Measurements from ENCODE around the gene ZFP92.

The ZFP92 gene

GRCh38 chrX:153441296-153441695, 30.0 kb downstream of the ZFP92 start:
- DNase-seq: no peak

GRCh38 chrX:153441981-153442380, 30.7 kb downstream of the ZFP92 start:
- no peak for DNase-seq

DNA sequence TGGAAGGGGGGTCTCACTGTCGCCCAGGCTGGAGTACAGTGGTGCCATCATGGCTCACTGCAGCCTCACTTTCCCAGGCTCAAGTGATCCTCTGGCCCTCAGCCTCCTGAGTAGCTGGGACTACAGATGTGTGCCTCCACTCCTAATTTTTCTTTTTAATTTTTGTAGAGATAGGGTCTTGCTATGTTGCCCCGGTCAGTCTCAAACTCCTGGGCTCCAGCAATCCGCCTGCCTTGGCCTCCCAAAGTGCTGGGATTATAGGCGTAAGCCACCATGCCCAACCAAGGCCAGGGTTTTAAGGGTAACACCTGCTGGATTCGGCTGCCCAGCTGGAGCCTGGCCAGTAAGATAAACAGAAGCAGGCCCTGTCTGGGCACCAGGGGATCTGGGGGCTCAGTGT, 31.2 kb downstream of the ZFP92 start:
- DNase-seq: no peak

- DNase-seq: no peak
Measured at GRCh38 chrX:153443476-153444332, 32.4 kb downstream of the ZFP92 start.

DNA sequence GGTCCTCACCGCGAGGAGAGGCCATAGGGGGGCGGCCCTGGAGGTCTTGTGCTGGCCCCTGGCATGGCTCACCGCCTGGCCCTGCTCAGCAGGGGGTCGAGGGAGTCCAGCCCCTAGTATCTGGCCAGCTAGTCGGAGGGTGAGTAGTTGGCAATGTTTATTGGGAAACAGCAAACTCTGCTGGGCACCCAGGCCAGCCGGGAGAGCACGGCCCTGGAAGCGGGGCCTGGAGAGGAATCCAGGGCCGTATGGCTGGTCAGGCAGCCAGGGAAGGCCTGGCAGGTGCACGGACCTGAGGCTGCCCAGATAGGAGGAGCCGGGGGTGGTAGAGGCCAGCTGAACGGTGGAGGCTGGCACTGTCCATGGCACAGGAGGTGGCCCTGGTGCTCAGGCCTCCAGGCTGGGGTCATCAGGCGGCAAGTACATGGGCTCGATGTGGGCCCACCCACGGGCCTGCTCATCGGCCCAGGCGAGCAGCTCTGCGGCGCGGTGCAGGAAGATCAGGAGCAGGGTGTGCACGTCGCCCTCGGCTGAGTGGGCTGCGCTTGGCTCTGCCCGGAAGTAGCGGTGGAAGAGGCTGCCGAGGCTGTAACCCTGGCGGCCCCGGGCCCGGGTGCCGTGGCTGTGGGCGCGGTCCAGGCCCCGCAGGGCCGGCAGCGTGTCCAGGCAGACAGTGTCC, 33.2 kb downstream of the ZFP92 start:
- DNase-seq: no peak

DNA sequence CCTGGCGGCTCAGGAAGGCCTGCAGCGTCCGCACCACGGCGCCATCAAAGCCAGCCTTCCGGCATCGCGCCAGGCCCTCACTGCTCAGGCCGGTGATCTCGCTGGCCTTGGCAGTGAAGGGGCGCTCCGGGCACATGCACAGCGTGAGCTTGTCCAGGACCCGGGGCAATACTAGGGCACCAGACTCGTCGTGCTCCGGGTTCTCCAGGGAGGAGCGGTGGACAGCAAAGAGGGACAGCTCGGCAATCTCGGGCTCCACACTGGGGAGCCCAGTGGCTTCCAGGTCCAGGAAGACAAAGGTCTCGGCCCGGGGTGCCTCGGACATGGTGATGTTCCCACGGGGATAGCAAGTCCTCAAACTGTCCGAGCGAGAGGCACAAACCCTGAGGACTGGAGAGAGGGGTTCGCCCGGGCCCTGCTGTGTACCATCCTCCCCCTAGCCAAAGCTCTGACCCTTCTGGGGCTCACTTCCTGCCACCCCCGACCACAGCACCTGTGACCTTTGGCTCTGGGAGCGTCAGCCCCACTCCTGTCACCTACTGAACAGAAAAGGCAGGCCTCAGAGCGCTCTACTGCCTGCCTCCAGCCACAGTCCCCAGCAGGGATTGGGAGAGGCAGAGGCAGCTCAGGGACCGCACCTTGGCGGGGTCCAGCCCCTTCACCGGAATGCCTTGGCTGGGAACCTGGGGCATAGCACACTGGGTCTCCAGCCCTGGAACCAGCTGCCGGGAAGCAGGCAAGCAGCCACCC, 34.0 kb downstream of the ZFP92 start:
- no peak for DNase-seq

DNA sequence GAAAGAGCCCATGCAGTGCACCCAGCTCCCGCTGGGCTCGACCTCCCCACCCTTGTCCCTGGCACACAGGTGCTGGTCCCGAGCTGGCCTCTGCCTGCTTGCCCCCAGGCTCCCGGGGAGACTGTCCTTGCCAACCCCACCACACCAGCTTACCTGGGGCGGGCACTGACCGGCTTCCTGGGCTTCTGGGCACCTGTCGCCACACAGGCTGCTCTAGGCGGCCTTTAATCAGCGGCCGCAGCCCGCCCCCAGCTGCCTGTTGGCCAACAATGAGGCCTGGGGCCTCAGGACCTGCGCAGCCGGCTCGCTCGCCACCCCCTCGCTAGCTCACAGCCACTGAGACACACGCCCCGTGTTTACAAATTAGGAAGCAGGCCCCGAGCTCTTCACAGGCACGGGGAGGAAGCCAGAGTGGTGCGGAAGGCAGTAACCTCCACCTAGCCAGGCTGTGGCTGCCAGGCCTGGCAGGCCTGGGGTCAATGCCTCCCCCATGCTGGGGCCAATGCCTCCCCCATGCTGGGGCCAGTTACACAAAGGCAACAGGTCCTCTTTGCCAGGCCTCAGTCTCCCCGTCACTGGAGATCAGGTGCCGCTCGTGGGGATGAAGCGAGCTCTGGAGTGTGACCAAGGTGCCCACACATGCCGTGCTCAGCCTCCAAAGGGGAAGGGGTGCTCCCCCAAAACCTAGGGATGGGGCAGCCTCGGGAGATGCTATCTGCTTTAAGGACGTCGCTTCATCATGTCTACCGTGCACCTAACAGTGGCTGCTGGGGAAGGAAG, 34.8 kb downstream of the ZFP92 start, which contains the start of gene TREX2:
TSS of gene TREX2 (minus strand) at position 201 of the 780 bp plus-strand sequence. CDS start 626 bp downstream, outside the sequence.
- DNase-seq: no peak

DNA sequence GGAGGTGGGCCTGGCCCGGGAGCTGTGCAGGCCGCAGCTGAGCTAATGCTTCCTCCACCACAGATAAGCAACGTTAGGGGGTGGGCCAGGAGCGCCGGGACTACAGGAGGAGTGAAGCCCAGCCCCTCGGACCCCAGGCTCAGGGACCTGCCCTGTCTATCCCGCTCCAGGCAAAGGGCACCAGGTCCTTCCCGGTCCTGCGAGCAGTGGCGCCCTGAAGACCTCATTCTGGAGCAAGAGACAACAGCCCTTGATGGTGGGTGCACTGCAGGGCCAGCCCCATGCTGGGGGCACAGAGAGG, 35.3 kb downstream of the ZFP92 start:
- DNase-seq: no peak

- DNase-seq: no peak
Measured at GRCh38 chrX:153446950-153447580, 35.8 kb downstream of the ZFP92 start.

GRCh38 chrX:153447581-153447960, 36.3 kb downstream of the ZFP92 start:
- no peak for DNase-seq

DNA sequence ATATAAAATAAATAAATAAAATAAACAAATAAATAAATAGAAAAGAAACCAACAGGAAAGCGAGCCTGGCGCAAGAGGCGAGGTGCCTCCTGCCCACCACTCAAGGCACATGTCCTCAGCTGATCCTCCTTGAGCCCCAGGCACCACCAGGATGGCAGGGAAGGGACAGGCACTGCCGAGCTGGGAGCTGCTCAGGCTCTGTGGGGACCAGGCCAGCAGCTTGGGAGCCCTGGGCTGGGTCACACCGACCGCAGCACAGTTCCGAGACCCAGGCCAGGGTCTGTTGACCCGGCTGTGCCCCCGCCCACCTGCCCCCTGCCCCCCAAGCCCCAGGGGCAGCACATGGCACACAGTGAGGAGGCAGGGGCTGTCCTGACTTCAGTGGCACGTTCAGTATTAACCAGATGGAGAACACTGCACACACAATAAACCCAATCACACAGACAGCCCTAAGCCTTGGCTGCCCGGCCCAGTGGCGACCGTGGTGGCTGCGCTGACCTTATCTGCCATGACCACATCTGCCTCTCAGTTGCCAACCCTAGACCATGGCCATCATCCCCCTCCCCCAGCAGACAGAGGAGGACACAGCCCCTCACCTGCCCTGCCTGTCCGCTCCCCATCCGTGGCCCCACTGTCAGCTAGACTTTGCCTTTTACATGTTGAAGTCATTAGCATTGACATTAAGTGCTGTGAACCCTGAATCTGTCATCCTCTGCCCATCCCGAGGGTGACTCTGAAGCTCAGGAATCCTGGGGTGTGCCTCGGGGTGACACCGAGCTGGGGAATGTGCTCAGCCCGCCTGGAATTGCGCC, 37.5 kb downstream of the ZFP92 start:
- no peak for DNase-seq

DNA sequence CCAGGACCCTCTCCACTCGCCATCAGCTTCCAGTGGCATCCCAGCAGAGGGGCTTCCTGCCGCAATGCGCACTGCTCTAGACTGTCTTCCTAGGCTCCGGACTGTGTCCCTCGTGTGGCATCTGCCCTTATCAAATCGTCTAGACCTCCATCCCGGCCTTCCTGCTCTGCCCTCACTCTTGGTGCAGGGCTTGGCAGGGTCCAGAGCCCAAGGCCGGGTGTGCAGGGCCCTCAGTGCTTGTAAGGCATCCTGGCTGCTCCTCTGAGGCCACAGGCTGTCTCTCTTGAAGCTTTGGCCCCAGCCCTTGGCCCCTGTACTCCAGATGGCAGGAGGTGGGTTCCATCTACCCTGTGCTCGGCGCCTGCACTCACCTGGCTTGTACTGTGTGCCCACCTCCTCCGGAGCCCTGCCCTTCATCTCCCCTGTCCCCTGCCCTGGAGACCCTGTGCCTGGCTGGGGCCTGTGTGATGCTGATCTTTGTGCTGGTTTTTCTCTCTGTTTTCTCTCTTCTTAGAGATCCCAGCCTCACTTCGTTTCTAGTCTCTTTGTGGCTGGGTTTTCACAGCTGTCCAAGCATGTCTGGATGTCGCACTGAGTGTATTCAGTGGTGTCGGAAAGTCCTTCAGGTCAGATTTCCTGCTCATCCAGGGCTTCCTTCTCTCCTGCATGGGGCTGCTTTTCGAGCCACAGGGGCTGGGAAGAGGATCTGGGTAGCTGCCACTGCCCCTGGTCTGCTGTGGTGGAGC, 38.3 kb downstream of the ZFP92 start:
- DNase-seq: no peak

GRCh38 chrX:153450114-153450948, 39.1 kb downstream of the ZFP92 start:
- no peak for DNase-seq

DNA sequence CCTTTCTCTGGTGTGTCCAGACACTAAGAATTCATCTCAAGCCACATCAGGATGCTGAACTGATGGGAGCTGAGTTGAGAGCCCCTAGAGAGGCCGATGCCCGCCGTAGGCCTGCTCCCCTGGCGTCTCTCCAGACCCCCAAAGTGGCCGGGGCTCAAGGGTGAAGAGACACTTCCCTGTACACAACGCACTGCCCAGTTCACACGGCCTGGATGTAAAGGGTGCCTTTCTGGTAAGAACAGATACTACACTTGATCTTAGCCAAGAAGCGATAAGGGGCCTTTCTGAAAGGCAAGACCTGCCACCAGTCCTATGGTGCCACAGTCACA, 39.6 kb downstream of the ZFP92 start:
- no peak for DNase-seq

DNA sequence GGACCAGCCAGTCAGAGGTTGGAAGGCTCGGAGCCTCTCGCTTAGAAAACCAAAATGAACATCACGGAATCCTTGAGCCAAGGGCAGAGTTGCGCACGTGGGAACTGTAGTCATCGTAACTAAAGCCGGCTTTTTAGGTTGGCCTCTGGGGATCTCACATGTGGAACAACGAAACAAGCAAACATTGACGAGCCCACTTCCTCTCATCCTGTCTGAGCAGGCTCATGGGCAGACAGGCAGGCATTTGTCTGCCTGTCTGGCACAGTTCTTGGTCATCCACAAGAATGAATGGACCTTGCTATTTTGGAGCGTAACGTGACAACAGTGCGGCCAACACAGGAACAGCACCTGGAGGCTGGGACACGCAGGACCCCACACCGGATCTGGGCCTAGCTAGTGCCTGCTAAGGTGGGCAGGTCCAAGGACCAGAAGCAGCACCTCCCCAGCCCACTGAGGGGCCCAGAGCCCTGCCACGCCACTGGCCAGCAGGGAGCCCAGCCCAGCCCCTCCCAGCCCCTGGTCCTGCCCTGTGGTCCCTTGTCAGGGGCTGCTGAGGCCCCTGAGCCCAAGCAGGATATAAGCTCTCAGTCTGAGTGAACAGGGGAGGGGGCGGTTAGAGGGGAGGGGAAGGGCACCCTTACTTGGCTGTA, 43.8 kb downstream of the ZFP92 start:
- DNase-seq: no peak

DNA sequence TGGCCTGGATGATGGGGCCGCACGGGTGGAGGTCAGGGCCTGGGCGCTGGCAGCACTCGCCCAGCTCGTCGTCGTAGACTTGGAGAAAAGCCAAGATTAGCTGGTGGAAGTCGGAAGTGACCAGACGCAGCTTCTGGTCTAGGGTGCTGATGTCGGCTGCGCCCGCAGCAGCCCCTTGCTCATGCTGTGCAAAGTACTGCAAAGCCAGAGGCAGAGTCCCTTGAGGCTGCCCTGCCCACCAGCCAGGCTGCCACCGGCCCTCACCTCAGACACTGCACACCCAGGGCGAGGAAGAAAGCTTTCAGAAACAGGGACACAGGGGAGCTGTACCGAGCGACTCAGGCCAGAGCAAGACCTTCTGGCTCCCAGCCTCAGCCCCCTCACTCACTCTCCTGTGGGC, 44.3 kb downstream of the ZFP92 start:
- DNase-seq: no peak

- no peak for DNase-seq
Measured at GRCh38 chrX:153456161-153456560, 44.9 kb downstream of the ZFP92 start.

- DNase-seq: no peak
Measured at GRCh38 chrX:153456704-153457103, 45.4 kb downstream of the ZFP92 start.

DNA sequence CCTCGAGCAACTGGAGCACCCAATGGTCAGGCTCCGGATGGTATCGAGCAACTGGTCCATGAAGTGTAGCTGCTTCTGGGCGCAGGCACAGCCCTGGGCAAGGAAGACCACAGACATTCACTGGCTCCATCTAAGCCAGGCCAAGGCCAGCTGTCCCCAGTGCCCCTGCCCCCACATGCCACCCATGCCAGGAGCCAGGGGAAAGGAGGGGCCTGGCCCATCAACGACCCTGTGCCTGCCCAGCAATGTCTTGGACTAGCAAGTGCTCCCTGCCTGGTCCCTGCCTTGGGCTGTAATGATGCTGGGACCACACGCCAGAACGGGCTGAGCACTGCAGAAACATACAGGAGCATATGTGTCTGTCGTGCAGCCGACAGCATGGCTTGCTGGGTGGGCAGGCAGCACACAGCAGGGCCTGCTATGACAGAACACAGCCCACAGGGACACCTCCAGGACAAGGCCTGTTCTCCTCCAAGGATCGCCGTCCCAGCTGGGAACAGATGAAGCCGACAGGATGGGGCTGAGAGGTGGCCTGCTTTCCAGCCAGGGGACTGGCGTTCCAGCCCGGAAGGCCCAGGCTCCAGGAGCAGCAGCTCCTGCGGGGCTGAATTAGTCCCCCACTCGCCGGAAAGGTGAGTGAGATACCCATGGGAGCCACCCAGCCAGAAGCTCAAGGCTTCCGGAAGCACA, 46.0 kb downstream of the ZFP92 start:
- DNase-seq: no peak

Data from fibroblast of skin of right quadriceps (primary cell).